HG03159 (cell line): ENCODE results near the gene SLC7A6.
"Not testable (repeated sequence)": the region's sequence is repeated elsewhere in the genome, so short reads cannot be mapped to it uniquely, and the experiment has no call there.

Source experiments
- ATAC-seq: cut with Tn5 transposase; IDR thresholded peaks from one replicate; pipeline ENCODE4 v1.9.1; 2021; ENCODE audit warnings: mild to moderate bottlenecking, moderate library complexity; ENCODE audit not compliant: unreplicated experiment

The SLC7A6 gene

DNA sequence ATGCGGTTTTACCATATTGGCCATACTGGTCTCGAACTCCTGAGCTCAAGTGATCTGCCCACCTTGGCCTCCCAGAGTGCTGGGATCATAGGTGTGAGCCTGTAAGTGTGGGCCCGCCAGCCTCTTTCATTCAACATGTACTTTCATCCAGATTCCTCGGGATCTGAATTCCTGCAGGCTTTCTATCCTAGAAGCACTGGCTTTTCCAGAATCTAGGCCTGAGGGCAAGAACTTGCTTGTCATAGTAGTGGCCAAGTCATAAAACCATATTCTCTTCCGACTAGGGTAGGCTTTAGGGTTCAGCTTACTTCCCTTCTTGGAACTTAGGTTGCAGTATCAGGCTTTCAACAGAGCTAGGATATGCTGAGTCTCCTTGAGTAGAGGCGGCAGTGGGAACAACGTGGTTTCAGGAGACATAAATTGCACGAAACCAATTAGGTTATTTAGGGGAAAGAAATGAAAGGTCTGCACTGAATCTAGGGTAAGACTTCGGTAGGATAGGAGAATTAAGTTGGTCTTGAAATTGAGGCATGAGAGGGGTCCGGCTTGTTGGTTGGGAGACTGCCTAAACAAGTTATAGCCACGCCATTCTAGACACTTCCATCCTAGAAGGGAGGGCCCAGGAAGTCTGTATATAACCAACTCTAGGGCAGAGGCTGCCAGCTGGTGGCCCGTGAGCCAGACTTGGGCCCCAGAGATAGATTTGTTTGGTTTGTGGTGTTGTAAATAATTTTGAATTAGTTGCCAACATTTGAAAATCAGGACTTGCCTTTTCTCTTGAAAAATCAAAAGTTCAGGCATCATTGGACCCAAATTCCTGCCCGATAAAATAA lies 15.6 kb downstream of the SLC7A6 start:
- ATAC-seq = no peak

DNA sequence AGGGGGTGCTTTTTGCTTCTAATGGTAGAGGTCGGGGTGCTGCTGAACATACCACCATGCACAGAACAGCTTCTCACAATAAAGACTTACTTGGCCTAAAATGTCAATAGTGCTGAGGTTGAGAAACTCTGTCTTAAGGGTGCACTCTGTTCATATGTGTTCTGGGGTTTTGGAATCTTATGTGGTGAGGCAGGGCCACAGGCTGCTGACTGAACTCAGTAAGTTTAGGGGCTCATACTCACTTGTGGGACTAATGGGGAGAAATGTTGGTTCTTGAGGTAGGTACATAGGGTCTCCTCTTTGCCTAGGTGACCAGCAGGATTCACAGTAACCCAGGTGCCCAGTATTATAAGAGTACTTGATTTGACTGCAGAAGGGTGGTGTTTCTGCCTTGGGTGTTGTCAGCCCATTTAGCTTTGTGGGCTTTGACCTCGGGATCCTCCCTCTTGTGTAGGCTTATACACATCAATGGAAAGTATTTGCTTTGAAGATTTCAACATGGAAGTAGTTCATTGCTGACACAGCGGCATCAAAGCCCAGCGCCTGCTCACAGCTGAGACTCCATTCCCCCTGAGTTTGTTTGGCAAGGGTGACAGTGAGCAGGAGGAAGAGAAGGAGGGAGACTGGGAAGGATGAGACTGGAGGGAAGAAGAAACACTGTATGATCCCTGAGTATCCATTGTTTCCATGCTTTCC lies 17.2 kb downstream of the SLC7A6 start:
- ATAC-seq = no peak

DNA sequence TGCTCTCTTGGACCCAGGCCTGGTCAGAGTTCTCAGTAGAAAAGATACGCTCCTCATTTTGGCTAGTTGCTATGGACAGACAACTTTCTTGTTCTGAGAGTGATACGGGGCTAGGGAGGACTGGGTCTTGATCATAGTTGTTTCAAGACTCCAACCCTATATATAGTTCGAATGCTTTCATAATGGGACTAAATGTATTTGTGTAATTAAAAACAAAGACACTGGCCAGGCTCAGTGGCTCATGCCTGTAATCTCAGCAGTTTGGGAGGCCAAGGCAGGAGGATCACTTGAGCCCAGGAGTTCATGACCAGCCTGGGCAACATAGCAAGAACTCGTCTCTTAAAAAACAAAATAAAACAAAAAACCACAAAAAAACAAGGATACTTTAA lies 17.7 kb downstream of the SLC7A6 start:
- ATAC-seq = no peak

DNA sequence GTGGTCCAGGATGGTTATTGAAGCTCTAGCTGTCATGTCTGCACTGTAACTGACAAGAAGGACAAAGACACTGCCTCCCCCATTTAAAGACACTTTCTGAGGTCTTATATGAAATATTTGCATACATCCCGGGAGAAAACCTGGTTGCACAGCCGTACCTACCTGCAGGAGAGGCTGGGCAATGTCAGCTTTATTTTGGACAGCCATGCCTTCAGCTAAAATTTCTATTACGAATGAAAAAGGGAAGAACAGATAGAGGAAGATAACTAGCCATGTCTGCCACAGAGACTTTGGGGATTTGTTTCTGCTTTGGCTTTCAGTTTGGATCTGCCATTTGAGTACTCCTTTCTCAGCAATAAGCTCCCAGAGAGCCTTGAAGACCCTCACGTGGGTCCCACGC lies 19.0 kb downstream of the SLC7A6 start:
- no peak for ATAC-seq

DNA sequence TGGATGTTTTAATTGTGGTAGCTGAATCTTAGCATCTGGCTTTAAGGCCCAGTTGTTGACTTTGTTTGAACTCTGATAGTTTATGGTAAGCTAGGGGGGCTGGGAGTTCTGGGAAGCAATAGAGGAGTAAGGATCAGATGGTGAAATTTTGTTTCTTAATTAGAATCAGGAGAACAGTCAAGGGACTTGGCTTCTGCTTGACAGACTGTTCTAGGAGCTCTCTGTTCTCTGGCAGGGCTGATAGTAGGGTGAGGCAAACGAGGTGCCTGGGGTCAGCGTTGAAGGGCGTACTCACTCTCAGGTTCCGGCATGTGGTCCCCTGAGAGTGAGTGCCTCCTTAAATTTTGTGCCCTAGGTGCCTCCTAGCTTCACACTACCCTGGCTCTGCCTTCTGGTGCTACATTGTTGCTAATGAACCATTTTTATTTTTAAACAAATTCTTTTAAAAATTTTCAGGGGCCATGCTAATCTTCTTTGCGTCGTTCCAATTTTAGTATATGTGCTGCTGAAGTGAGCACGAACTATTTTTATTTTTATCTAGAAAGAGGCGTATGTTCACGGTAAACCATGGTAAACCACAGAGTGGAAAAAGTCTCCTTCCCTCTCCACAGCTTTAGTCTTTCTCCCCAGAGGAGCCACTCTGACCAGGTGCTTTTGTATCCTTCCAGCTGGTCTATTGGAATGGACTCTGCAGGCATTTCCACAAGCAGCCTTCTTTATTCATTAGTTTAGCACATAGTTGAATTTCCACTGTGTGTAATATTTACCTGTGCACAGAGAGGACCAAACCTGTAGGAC lies 19.7 kb downstream of the SLC7A6 start:
- no peak for ATAC-seq

DNA sequence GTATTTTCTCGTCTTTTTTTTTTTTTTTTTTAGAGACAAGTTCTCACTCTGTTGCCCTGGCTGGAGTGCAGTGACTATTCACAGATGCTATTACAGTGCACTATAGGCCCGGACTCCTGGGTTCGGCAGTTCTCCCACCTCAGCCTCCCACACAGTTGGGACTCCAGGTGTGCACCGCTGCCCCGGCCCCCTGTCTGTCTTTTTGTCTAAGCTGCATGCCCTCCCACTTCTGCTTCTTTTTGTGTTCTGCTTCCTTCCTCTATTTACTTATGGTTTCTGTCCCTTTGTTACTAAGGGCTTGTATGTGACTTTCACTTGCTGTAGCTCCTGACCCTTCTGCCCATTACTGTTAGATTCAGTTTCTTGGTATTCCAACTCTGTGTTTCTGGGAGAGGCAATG lies 20.5 kb downstream of the SLC7A6 start:
- peak; percentile 56 for ATAC-seq

DNA sequence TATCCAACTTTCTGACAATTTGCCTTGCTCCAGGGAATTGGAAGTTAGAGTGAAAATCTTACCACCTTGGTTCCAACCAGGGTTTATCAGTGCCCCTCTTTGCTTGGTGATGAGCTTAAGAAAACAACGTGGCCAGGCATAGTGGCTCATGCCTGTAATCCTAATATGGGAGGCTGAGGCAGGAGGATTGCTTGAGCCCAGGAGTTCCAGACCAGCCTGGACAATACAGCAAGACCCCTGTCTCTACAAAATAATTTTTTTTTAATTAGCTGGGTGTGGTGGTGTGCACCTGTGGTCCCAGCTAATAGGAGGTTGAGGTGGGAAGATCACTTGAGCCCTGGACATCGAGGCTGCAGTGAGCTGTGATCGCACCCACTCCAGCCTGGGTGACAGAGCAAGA lies 21.4 kb downstream of the SLC7A6 start:
- ATAC-seq = no peak

DNA sequence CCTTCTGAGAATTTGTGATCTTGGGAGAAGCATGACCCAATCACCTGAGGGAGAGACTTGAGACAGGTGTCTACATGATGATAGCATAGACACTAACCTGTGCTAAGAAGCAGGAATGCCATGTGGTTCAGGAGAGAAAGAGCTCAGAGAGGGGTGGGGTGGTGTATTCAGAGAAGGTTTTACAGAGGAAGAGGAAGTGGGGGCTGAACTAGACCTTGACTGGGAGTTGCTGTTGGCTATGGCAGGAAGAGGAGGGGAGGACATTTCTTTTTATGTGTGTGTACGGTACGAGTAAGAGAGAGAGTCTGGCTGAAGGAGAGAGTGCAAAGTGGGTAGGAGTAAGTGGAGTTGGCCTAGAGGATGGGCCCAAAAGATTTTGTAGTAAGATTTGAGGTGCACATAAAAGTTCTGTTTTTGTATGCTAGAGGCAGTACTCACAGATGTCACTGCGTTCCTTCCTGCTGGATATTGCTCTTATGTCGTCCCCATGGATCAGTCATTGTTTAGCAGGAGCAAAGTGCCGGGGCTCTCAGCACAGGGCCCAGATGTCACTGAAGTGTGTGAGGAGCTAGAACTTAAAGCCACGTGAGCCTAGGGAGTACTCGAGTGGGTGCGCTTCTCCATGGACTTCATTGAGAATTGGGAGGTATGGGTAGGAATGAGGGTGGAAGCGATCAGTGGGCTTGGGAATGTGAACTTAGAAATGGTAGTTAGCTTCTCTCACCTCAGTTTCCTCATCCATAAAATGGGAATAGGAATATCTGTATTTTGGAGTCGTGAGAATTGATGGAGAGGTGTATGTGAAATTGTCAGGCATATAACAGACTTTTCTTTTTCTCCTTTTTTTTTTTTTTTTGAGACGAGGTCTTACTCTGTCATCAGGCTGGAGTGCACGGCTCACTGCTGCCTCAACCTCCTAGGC lies 22.1 kb downstream of the SLC7A6 start:
- no peak for ATAC-seq

DNA sequence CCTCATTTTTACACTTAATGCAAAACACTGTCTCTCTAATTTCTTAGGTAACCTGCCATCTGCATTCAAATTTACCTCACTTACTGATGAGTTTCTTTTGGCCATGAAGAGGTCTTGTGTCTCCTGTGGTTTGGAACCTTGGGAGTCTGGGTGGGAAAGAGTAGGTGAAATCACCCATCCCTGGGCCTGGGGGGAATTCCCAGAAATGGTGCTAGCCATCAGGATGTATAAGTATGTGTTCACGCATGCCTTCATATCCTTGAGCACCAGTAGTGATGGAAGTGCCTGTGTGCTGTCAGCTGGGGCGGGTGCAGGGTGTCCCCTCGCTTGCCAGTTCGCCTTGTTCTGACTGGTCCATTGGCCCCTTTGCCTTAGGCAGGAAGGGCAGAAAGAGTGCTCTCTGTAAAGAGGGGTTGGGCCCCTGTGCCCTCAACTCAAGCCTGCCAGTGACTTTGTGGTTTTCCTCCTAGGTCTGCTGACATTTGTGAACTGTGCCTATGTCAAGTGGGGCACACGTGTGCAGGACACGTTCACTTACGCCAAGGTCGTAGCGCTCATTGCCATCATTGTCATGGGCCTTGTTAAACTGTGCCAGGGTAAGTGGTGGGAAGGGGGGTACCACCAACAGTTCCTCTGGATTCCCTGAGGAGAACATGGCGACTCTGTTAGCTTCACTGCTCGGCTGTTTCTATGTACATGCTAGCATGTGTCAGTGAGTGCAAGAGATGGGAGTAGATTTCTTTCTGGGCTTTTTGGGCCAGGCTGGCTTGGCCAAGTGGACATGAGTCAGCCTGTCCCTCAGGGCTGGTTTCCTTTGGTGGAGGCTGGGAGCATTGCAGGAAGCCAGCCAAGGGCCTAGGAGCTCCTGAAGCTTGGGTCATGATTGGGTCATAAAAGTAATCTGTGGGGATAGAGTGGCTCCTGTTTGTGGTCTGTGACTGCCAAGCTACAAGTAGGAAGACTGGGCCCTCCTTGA lies 23.2 kb downstream of the SLC7A6 start:
- no peak for ATAC-seq

DNA sequence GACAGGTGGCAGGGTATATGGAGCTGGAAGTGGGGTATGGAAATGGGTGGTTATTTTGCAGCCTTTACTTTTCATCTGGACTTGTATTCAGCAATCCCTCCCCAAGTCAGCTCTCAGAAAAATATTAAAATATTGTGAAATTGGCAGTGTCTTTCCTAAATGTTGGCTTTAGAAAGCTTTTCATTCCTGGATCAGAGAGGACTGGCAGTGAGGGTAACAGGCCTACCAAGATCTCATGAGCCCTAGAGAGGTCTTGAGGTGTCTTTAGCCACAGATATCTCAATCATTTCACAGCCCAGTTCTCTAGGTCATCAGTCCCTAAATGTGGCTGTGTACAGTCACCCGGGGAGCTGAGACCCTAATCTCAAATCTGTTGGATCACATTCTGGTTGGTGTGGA lies 23.9 kb downstream of the SLC7A6 start:
- ATAC-seq = no peak

DNA sequence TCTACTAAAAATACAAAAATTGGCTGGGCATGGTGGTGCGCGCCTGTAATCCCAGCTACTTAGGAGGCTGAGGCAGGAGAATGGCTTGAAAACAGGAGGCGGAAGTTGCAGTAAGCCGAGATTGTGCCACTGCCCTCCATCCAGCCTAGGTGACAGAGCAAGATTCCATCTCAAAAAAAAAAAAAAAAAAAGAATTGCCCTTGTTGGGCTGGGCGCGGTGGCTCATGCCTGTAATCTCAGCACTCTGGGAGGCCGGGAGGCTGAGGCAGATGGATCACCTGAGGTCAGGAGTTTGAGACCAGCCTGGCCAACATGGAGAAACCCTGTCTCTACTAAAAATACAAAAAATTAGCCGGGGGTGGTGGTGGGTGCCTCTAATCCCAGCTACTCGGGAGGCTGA lies 24.5 kb downstream of the SLC7A6 start:
- ATAC-seq = not testable (repeated sequence)

DNA sequence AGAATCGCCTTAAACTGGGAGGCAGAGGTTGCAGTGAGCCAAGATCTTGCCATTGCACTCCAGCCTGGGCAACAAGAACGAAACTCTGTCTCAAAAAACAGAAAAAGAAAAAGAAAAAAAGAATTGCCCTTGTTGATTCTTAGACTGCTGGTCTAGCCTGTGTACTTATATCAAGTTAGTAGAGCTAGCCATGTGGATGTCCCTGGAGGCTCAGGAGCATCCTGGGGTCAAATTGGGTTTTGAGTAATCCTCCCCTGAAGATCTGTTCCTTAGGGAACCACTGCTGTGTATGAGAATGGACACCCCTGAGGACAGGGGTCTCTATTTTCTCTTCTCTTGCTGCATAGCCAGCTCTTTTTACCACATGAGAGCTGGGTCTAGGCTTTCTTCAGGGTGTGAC lies 24.9 kb downstream of the SLC7A6 start:
- ATAC-seq = peak; percentile 1

DNA sequence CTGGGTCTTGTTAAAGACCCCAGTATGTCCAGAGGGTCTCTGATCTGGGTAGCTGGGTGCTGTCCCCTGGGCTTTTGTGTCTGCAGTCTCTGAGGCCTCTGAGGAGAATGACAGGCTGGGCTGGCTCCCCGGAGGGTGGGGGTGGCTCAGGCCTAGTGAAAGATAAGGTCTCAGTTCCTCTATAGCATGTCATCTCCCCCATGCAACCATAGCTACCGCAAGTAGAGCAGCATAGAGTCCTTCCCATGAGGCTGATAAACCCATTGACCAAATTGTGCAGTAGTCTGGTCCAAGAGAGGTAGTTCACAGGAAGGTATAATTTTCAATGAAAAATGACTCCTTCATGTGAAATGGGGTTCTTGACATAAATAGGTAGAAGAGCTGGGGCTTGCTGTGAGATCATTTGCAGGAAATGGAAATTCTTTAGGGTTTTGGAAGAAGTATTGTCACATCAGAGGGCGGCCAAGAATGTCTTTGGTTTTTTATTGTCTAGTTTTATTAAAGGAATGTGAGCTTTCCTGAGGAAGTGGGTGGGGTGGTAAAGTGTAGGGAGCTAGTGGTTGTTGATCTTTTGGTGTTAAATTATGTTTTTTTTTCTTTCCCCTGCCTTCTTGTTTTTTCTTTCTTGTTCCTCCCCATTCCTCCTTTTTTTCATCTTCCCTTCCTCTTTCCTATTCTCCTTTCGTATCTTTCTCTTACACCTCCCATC lies 25.4 kb downstream of the SLC7A6 start:
- peak; percentile 87 for ATAC-seq

DNA sequence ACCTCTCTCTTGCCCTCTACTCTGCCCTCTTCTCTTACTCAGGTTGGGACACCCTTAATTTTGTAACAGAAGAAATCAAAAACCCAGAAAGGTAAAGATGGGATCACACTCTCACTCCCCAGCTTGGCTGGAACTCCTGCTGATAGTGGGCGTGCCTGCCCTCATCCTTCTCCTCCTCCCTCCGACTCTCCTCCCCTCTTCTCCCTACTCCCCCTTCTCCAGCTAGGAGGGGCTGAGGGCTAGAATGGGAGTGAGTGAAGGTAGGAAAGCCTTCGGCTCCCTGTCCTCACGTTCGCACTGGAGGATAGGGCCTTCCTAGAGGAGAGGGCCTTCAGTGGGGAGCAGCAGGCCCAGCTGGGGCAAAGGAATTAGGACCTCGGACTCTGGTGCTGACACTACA lies 26.1 kb downstream of the SLC7A6 start:
- no peak for ATAC-seq

DNA sequence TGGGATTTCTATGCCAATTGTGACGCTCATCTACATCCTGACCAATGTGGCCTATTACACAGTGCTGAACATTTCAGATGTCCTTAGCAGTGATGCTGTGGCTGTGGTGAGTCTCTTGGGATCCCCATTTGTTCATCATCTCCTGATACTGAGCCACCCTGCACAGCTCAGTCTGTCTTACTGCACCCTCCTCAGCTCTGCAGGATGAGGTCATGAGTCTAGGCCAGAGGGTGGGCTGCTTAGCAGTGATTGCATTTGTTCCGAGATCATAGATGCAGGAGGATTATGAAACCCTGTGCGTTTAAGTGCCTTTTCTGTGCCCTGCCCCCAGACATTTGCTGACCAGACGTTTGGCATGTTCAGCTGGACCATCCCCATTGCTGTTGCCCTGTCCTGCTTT lies 26.9 kb downstream of the SLC7A6 start:
- no peak for ATAC-seq

DNA sequence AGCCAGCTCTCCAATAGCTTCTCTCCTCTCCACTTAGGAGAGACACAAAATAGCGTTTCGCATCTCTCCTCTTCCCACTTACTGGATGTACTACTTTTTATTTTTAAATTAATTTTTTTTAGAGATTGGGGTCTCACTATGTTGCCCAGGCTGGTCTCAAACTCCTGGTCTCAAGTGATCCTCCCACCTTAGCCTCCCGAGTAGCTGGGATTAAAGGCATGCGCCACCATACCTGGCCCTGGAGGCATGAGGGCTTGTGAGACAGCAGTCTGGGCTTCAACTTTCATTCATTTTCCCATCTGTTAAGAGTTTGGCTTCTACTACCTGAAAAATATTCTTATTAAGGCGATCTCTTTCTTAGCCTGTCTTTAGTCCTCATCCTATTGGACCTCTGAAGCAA lies 28.1 kb downstream of the SLC7A6 start:
- no peak for ATAC-seq

DNA sequence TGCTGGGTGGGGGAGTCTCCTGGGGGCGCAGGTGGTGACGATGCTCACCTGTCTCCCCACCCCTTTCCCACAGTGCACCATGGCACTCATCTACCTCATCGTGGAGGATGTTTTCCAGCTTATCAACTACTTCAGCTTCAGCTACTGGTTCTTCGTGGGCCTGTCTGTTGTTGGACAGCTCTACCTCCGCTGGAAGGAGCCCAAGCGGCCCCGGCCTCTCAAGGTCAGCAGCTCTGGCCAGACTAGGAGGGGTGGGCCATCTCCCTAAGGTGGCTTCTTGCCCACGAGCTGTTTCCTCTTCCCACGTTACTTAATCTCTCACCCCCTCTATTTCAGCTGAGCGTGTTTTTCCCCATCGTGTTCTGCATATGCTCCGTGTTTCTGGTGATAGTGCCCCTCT lies 32.0 kb downstream of the SLC7A6 start:
- no peak for ATAC-seq

DNA sequence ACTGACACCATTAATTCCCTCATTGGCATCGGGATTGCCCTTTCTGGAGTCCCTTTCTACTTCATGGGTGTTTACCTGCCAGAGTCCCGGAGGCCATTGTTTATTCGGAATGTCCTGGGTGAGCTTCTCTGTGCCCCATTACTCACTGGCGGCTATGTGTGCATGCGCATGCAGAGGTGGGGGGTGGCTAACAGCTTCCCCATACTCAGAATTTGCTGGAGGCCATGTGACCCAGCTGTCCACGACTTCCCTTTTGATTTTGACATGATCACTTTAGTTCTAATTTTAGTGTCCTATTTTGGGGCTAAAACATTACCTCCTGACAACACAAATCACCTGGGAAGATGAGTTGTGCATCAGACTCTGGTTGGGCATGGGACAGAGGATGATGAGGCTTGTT lies 32.4 kb downstream of the SLC7A6 start:
- no peak for ATAC-seq

DNA sequence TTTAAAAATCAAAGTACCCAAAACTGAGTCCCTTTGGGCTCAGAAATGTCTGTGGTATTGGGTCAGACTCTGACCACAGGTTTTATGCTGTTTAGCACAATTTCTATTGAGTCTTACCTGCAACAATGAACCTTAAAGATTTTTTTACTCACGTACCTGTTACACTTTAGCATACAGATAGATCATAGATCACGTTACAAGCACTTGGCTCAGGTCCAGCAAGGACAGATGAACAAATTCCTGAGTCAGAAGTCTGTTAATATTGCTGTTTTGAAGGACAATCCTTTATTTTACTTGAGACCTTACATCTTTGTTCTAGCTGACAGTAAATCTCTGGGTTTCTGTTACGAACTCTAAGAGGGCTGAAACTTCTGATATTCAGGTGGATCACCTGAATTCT lies 33.6 kb downstream of the SLC7A6 start:
- no peak for ATAC-seq
